ENCODE measurements around the gene AXIN2. TPM values are rescaled to one million over a fixed set of nuclear protein-coding genes. Genes with fewer than 3 reads are reported as not detected.

The AXIN2 gene
- total RNA-seq, 1 donor from 2014 or later = 115 TPM

DNA sequence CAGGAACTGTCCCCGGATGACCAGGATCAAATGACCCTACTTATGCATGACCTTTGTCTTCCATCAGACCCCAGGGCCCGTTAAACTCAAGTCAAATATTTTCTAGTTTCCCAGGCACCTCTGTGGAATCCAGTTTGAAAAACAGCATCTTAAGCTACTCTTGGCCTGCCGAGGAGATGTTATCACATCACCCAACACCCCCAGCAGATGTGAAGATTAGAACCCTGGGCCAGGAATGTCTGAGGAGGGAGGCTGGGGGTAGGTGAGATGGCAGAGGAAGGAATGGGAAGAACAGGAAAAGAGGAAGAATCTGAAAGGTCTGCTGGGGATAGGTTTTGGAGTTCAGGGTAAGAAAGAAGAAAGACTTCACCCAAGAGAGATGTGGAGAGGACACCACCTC lies 79.2 kb downstream of the AXIN2 start:
- peaks cover 4% of the 10 kb centered on the region for H3K27me3 Mint-ChIP-seq
- TF ChIP-seq, protein P1, sequence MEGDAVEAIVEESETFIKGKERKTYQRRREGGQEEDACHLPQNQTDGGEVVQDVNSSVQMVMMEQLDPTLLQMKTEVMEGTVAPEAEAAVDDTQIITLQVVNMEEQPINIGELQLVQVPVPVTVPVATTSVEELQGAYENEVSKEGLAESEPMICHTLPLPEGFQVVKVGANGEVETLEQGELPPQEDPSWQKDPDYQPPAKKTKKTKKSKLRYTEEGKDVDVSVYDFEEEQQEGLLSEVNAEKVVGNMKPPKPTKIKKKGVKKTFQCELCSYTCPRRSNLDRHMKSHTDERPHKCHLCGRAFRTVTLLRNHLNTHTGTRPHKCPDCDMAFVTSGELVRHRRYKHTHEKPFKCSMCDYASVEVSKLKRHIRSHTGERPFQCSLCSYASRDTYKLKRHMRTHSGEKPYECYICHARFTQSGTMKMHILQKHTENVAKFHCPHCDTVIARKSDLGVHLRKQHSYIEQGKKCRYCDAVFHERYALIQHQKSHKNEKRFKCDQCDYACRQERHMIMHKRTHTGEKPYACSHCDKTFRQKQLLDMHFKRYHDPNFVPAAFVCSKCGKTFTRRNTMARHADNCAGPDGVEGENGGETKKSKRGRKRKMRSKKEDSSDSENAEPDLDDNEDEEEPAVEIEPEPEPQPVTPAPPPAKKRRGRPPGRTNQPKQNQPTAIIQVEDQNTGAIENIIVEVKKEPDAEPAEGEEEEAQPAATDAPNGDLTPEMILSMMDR (conservative IDR thresholded peaks at IDR 0.05) = no peak

DNA sequence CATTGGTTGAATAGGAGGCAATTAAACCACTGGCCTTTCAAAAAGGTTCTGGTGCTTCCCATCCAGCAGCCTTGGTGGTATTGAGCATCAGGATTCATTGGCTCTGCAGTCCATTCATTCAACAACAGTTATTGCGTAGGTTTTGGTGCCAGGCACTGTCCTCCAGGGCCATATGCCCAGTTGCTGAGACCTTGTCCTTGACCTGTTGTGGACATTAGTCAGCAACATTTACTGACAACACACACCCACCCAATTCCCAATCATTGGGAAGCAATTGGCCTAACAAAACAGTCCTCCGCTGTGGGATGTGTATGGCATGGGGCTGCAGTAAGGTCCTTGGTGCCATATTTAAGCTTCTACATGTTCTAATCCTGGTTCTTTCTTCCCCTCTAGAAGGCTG lies 82.2 kb downstream of the AXIN2 start:
- Mint-ChIP-seq H3K27ac (no peak overlapping the region), H3K4me1 (ENCODE audit: unreplicated experiment) (peaks cover 5% of the 10 kb centered on the region), H3K27me3 (peaks cover 4% of the 10 kb centered on the region), H3K36me3 (no peaks in the 10 kb centered on the region), H3K9me3 (peaks cover 10% of the 10 kb centered on the region), H3K4me3 (no peak overlapping the region)
- TF ChIP-seq, protein P1 (conservative IDR thresholded peaks at IDR 0.05) = no peak
- DNase-seq (ENCODE audit: extremely low spot score, unreplicated experiment) = no peak

More for the DNA sequence above, 79.2 kb downstream of the AXIN2 start:
- DNase-seq (ENCODE audit: extremely low spot score, unreplicated experiment) = no peak
- no peak overlapping the region for H3K4me3 Mint-ChIP-seq
- H3K9me3 Mint-ChIP-seq = peaks cover 10% of the 10 kb centered on the region
- H3K36me3 Mint-ChIP-seq = no peaks in the 10 kb centered on the region
- no peak overlapping the region for H3K27ac Mint-ChIP-seq
- peaks cover 5% of the 10 kb centered on the region for H3K4me1 Mint-ChIP-seq (ENCODE audit: unreplicated experiment)

All from type B pancreatic cell (in vitro differentiated cells).